GM23338 (cell line): ENCODE results near the gene RBM19. TPM values are rescaled to one million over a fixed set of nuclear protein-coding genes. Genes with fewer than 3 reads are reported as not detected.

Experiments used
- ATAC-seq: fragments of 200-7000 bp; cut with Tn5 transposase; 3 replicates; pipeline ENCODE4 v1.9.1; 2020
- DNase-seq: peaks from one replicate; pipeline ENCODE4 v3.0.0-alpha.2; 2015; ENCODE audit warnings: low spot score
- H2AFZ ChIP-seq: fragments of 200-600 bp; sonication (generic); 2 replicates; pipeline ENCODE4 v1.8.0; 2016; ENCODE audit warnings: antibody characterized with exemption, mild to moderate bottlenecking, moderate library complexity
- H3F3A ChIP-seq: fragments of 200-600 bp; sonication (generic); replicated peaks from 2 replicates; pipeline ENCODE4 v1.8.0; 2017; ENCODE audit warnings: antibody characterized with exemption, mixed run types, low read depth
- H3K27ac ChIP-seq: fragments of 200-600 bp; sonication (generic); 2 replicates; pipeline ENCODE4 v1.6.1; 2016; ENCODE audit warnings: low read depth
- H3K27me3 ChIP-seq: fragments of 200-600 bp; sonication (generic); 2 replicates; pipeline ENCODE4 v1.8.0; 2016; ENCODE audit warnings: mild to moderate bottlenecking, mixed run types, moderate library complexity; ENCODE audit not compliant: insufficient read depth
- H3K36me3 ChIP-seq: fragments of 200-600 bp; sonication (generic); 2 replicates; pipeline ENCODE4 v1.8.0; 2016; ENCODE audit warnings: mild to moderate bottlenecking; ENCODE audit not compliant: insufficient read depth
- H3K4me1 ChIP-seq: fragments of 200-600 bp; sonication (generic); 2 replicates; pipeline ENCODE4 v1.8.0; 2016; ENCODE audit warnings: mild to moderate bottlenecking, moderate library complexity; ENCODE audit not compliant: insufficient read depth
- H3K4me2 ChIP-seq: fragments of 200-600 bp; sonication (generic); 2 replicates; pipeline ENCODE4 v1.7.1; 2017; ENCODE audit warnings: mixed run types
- H3K4me3 ChIP-seq: fragments of 200-600 bp; sonication (generic); 2 replicates; pipeline ENCODE4 v1.6.1; 2016; ENCODE audit warnings: mixed run types
- H3K79me2 ChIP-seq: fragments of 200-600 bp; sonication (generic); replicated peaks from 2 replicates; pipeline ENCODE4 v1.8.0; 2017; ENCODE audit warnings: mild to moderate bottlenecking; ENCODE audit not compliant: insufficient read depth
- H3K9me2 ChIP-seq: fragments of 200-600 bp; sonication (generic); 2 replicates; pipeline ENCODE4 v1.8.0; 2017; ENCODE audit not compliant: insufficient read depth
- H4K20me1 ChIP-seq: fragments of 200-600 bp; sonication (generic); replicated peaks from 2 replicates; pipeline ENCODE4 v1.8.0; 2017; ENCODE audit warnings: mild to moderate bottlenecking; ENCODE audit not compliant: insufficient read depth
- H3K27ac Mint-ChIP-seq: 2 replicates; pipeline ENCODE4 v1.8.0; 2020; ENCODE audit warnings: inconsistent platforms, mild to moderate bottlenecking, moderate library complexity, mixed read lengths
- H3K27me3 Mint-ChIP-seq: 3 replicates; pipeline ENCODE4 v1.8.0; 2022; ENCODE audit warnings: low read depth, mild to moderate bottlenecking, moderate library complexity, mixed read lengths, inconsistent platforms; ENCODE audit not compliant: insufficient read depth, poor library complexity
- H3K36me3 Mint-ChIP-seq: 3 replicates; pipeline ENCODE4 v1.8.0; 2021; ENCODE audit warnings: low read depth, mild to moderate bottlenecking, inconsistent platforms, moderate library complexity, mixed read lengths
- H3K4me1 Mint-ChIP-seq: 3 replicates; pipeline ENCODE4 v1.8.0; 2020; ENCODE audit warnings: mild to moderate bottlenecking, inconsistent platforms, mixed read lengths
- H3K4me3 Mint-ChIP-seq: 3 replicates; pipeline ENCODE4 v1.8.0; 2021; ENCODE audit warnings: moderate library complexity, mild to moderate bottlenecking, inconsistent platforms, mixed read lengths
- H3K9me3 Mint-ChIP-seq: 3 replicates; pipeline ENCODE4 v1.8.0; 2020; ENCODE audit warnings: moderate library complexity, mild to moderate bottlenecking, inconsistent platforms, mixed read lengths
- CREB1 ChIP-seq: fragments of 250-450 bp; sonication (Bioruptor Pico); IDR thresholded peaks from 2 replicates; pipeline ENCODE4 v1.5.0; 2020; ENCODE audit warnings: low read depth, mild to moderate bottlenecking, moderate library complexity
- CTCF ChIP-seq, 2 experiments: fragments of 200-600 bp in 1 of 2; sonication (generic) in 1 of 2; conservative IDR thresholded peaks; 2 replicates each; pipeline versions ENCODE4 v1.5.1 to v1.6.1; 2016 to 2017; ENCODE audit warnings: antibody characterized with exemption in 2 of 2, low read depth in 2 of 2, mild to moderate bottlenecking in 2 of 2, moderate library complexity in 1 of 2
- EZH2 ChIP-seq: fragments of 200-600 bp; sonication (generic); IDR thresholded peaks from one replicate; pipeline ENCODE4 v1.8.0; 2017; ENCODE audit warnings: antibody characterized with exemption, mild to moderate bottlenecking, low read depth; ENCODE audit not compliant: unreplicated experiment
- EZH2phosphoT487 ChIP-seq: fragments of 200-600 bp; sonication (generic); IDR thresholded peaks from one replicate; pipeline ENCODE4 v1.8.1; 2018; ENCODE audit warnings: antibody characterized with exemption; ENCODE audit not compliant: unreplicated experiment
- JUNB ChIP-seq: IDR thresholded peaks from one replicate; pipeline ENCODE4 v1.6.1; 2016; ENCODE audit warnings: antibody characterized with exemption; ENCODE audit not compliant: unreplicated experiment
- NANOG ChIP-seq: IDR thresholded peaks from 2 replicates; pipeline ENCODE4 v1.6.1; 2016; ENCODE audit warnings: antibody characterized with exemption, borderline replicate concordance
- STAT1 ChIP-seq: IDR thresholded peaks from one replicate; pipeline ENCODE4 v1.6.1; 2016; ENCODE audit warnings: antibody characterized with exemption; ENCODE audit not compliant: unreplicated experiment
- ZNF114 ChIP-seq: fragments of 250-450 bp; sonication (Bioruptor Pico); IDR thresholded peaks from 2 replicates; pipeline ENCODE4 v1.5.0; 2020; ENCODE audit warnings: mild to moderate bottlenecking, moderate library complexity
- ZNF331 ChIP-seq: fragments of 250-450 bp; sonication (Bioruptor Pico); IDR thresholded peaks from 2 replicates; pipeline ENCODE4 v1.5.0; 2020; ENCODE audit warnings: low read depth, mild to moderate bottlenecking, moderate library complexity
- ZNF462 ChIP-seq: fragments of 250-450 bp; sonication (Bioruptor Pico); IDR thresholded peaks from 2 replicates; pipeline ENCODE4 v1.5.0; 2020; ENCODE audit warnings: mild to moderate bottlenecking, moderate library complexity
- polyA plus RNA-seq: library from polyadenylated mRNA; unstranded; fragments of >200 nt; fragmentation: Nextera tagmentation; extraction: Ambion mirVana; gene quantifications from 2 replicates; pipeline ENCODE4 v1.2.1, GENCODE V29; 2016
- total RNA-seq: library from RNA; depleted of rRNA; stranded (reverse); fragments of >200 nt; shearing (Covaris generic); gene quantifications from 2 replicates; pipeline ENCODE4 v1.2.3, GENCODE V29; 2014

RBM19 gene
- total and polyA plus RNA-seq, 2 experiments from 2014 or later, result 43.4 to 56.7 TPM

GRCh38 chr12:113840401-113841042 lies 125.6 kb downstream of the RBM19 start:
- DNase-seq (no peak), ATAC-seq (no peak)
- H3K27me3 ChIP-seq, result no peaks in the 10 kb centered on the region
- no peak for TF ChIP-seq ZNF114 (CRISPR knock-in tag)
- TF ChIP-seq CREB1, result no peak
- peak overlapping the region; percentile 93 for H3K27ac Mint-ChIP-seq
- no peaks in the 10 kb centered on the region for H3F3A ChIP-seq
- no peaks in the 10 kb centered on the region for H3K9me3 Mint-ChIP-seq
- H3K36me3 ChIP-seq, result no peaks in the 10 kb centered on the region
- H3K9me2 ChIP-seq, result no peaks in the 10 kb centered on the region
- H3K4me3 Mint-ChIP-seq, result no peak overlapping the region
- no peak overlapping the region for H2AFZ ChIP-seq
- H3K4me1 Mint-ChIP-seq, result peaks cover 8% of the 10 kb centered on the region; the same call in 2 of the 3 replicates
- peaks cover 4% of the 10 kb centered on the region; the same call in 1 of the 3 replicates for H3K36me3 Mint-ChIP-seq
- no peaks in the 10 kb centered on the region for H3K4me1 ChIP-seq
- no peak overlapping the region for H3K4me2 ChIP-seq
- no peak overlapping the region for H3K4me3 ChIP-seq
- no peak overlapping the region for H3K27ac ChIP-seq
- no peaks in the 10 kb centered on the region for H3K79me2 ChIP-seq
- no peaks in the 10 kb centered on the region for H3K27me3 Mint-ChIP-seq
- no peaks in the 10 kb centered on the region for H4K20me1 ChIP-seq

GRCh38 chr12:113838896-113839295 lies 127.2 kb downstream of the RBM19 start:
- DNase-seq, result no peak
- no peak for ATAC-seq
- H3K4me3 Mint-ChIP-seq, result no peak overlapping the region
- no peak for TF ChIP-seq ZNF462 (CRISPR knock-in tag)
- no peak for TF ChIP-seq NANOG
- no peak for TF ChIP-seq ZNF331 (CRISPR knock-in tag)
- TF ChIP-seq STAT1, result no peak
- no peak for TF ChIP-seq ZNF114 (CRISPR knock-in tag)
- no peak for TF ChIP-seq CTCF (conservative IDR thresholded peaks at IDR 0.05; ENCODE audit: low read depth in 2 of 2)
- no peak for TF ChIP-seq EZH2phosphoT487
- no peak for TF ChIP-seq EZH2
- TF ChIP-seq JUNB, result no peak

More at GRCh38 chr12:113838896-113839295, 127.2 kb downstream of the RBM19 start:
- H3K27me3 Mint-ChIP-seq, result peaks cover 1% of the 10 kb centered on the region
- H3K4me1 Mint-ChIP-seq, result peaks cover 8% of the 10 kb centered on the region; the same call in 1 of the 3 replicates
- Histone ChIP-seq H3K4me3 (no peak overlapping the region), H4K20me1 (no peaks in the 10 kb centered on the region), H2AFZ (no peak overlapping the region), H3K27ac (no peak overlapping the region), H3K27me3 (no peaks in the 10 kb centered on the region), H3K79me2 (no peaks in the 10 kb centered on the region), H3K4me2 (no peak overlapping the region), H3K36me3 (no peaks in the 10 kb centered on the region), H3K9me2 (no peaks in the 10 kb centered on the region), H3F3A (no peaks in the 10 kb centered on the region), H3K4me1 (no peaks in the 10 kb centered on the region)
- no peaks in the 10 kb centered on the region for H3K9me3 Mint-ChIP-seq
- peaks cover 4% of the 10 kb centered on the region; the same call in 1 of the 3 replicates for H3K36me3 Mint-ChIP-seq
- H3K27ac Mint-ChIP-seq, result peak overlapping the region; percentile 65; the same call in 1 of the 2 replicates
